ENCODE measurements around the gene MAPRE3.
"Not testable (repeated sequence)": the region's sequence is repeated elsewhere in the genome, so short reads cannot be mapped to it uniquely, and the experiment has no call there.

Gene MAPRE3

DNA sequence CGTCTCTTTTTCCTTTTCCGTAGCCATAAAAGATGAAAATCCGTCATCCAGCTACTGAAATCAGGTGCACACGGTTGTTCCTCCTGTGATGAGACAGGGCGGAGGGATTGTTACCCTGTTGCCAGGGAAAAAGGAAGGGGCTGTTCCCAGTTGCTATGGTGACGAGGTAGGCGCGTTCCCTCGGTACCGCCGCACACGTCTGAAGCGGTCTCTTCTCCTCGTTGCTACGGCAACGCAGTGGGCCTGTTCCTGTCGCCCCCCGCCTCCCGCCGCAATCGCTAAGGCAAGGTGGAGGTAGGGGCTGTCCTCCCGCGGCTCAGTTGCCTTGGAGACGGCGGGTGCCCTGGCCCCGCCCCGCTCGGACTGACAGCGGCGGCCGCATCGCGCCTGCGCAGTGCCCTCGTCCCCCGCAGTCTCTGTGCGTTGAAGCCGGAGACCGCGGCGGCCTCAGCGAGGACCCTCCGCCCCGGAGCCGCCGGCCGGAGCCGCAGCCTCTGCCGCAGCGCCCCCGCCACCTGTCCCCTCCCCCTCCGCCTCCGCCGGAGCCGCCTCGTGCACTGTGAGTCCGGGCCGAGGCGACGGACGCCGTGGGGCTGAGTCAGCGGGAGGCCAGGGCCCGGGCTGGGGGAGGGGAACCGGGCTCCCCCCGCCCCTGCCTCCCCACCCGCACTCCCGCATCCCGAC is at the start of gene MAPRE3:
TSS of gene MAPRE3 (plus strand) at position 394 of the 684 bp plus-strand sequence. CDS start 51,582 bp downstream, outside the sequence.
- in situ Hi-C loops (cut with HindIII; ENCODE audit: low pct_ligation_motif_present, low sequenced_read_pairs) = no loop called here
- no peak within 1 kb of the TSS for H3K27ac ChIP-seq

DNA sequence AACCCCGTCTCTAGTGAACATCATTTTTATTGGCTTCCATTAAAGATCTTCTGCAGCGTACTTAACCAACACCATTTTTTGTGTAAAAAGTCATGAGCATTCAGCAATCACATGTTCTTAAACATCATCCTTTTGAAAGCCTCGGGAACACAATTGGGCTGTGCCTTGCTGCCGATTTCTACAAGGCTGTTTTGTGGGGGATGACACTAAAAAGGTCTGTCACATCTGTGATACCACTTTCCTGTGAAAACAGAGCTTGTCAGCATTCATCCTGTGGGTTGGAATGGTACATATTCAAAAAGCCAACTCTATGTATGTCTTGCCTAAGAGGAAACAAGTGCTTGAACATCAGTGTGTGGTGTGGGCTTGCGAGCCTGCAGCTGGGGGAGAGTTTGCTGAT is 49.1 kb upstream of the MAPRE3 start:
- DNase-seq = no peak
- TF ChIP-seq, protein P1, sequence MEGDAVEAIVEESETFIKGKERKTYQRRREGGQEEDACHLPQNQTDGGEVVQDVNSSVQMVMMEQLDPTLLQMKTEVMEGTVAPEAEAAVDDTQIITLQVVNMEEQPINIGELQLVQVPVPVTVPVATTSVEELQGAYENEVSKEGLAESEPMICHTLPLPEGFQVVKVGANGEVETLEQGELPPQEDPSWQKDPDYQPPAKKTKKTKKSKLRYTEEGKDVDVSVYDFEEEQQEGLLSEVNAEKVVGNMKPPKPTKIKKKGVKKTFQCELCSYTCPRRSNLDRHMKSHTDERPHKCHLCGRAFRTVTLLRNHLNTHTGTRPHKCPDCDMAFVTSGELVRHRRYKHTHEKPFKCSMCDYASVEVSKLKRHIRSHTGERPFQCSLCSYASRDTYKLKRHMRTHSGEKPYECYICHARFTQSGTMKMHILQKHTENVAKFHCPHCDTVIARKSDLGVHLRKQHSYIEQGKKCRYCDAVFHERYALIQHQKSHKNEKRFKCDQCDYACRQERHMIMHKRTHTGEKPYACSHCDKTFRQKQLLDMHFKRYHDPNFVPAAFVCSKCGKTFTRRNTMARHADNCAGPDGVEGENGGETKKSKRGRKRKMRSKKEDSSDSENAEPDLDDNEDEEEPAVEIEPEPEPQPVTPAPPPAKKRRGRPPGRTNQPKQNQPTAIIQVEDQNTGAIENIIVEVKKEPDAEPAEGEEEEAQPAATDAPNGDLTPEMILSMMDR (IDR thresholded peaks at IDR 0.05; ENCODE audit: low read depth, low read length, missing control alignments) = no peak
- H3K27me3 ChIP-seq (replicated peaks) = peaks cover 3% of the 10 kb centered on the region
- no peaks in the 10 kb centered on the region for H3K36me3 ChIP-seq (replicated peaks)
- H3K4me3 ChIP-seq (ENCODE audit: low read depth, low read length) = no peak overlapping the region
- in situ Hi-C loops (cut with HindIII; ENCODE audit: low pct_ligation_motif_present, low sequenced_read_pairs) = no loop called here
- no peak overlapping the region for H3K27ac ChIP-seq

More for the DNA sequence above, at the start of gene MAPRE3:
- no peaks in the 10 kb centered on the region for H3K36me3 ChIP-seq (replicated peaks)
- TF ChIP-seq, protein P1 (IDR thresholded peaks at IDR 0.05; ENCODE audit: low read depth, low read length, missing control alignments) = no peak
- DNase-seq = peak; percentile 52
- peak within 1 kb of the TSS; percentile 70 for H3K4me3 ChIP-seq (ENCODE audit: low read depth, low read length)
- H3K27me3 ChIP-seq (replicated peaks) = peaks cover 12% of the 10 kb centered on the region

DNA sequence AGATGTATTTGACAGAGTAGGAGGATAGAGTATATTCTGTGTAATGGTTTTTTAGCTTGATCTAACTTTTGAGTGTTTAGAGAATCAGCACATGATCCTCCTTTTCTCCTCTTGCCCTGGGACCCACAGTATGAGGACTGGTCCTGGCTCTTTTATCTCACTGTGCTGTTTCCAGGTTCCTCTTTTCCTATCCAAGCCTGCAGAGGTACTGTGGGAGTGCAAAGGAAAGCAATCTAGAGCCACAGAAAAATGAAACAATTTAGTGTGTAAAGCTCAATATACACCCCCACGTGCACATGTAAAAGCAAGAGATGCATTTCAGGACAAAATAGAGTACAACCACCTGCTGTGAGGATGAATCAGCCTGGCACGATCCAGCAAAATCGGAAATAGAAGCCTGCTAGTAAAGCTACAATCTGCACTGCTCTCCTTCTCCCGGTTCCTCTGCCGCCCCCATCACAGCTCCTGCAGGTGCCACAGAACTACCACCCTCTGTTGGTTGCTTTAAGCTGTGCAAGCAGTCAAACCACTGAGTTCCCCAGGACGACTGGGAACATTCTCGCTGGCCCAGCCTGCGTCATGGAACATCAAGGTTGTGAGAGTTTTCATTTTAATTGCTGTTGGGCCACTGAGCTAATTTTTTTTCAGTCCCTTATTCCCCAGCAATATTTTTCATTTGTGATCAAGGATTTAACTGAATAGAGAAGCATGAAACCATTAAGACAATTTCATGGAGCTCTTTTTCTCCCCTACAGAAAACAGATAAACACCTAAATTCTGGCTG is 47.8 kb upstream of the MAPRE3 start:
- Histone ChIP-seq H3K27me3 (replicated peaks) (no peaks in the 10 kb centered on the region), H3K27ac (no peak overlapping the region), H3K4me3 (ENCODE audit: low read depth, low read length) (no peak overlapping the region), H3K36me3 (replicated peaks) (no peaks in the 10 kb centered on the region)
- DNase-seq = peak; percentile 32
- in situ Hi-C loops (cut with HindIII; ENCODE audit: low pct_ligation_motif_present, low sequenced_read_pairs) = no loop called here
- TF ChIP-seq, protein P1 (IDR thresholded peaks at IDR 0.05; ENCODE audit: low read depth, low read length, missing control alignments) = peak; percentile 76

DNA sequence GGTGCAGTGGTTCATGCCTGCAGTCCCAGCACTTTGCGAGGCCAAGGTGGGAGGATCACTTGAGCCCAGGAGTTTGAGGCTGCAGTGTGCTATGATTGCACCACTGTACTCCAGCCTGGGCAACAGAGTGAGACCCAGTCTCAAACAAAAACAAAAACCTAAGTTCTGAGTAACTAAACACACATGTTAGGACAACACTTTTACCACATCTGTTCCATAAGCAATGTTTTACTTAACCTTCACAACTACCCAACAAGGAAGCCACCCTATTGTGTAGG is 47.3 kb upstream of the MAPRE3 start:
- H3K36me3 ChIP-seq (replicated peaks); H3K27me3 ChIP-seq (replicated peaks); in situ Hi-C loops (cut with HindIII; ENCODE audit: low pct_ligation_motif_present, low sequenced_read_pairs); H3K27ac ChIP-seq; DNase-seq; H3K4me3 ChIP-seq (ENCODE audit: low read depth, low read length): not testable (repeated sequence)

DNA sequence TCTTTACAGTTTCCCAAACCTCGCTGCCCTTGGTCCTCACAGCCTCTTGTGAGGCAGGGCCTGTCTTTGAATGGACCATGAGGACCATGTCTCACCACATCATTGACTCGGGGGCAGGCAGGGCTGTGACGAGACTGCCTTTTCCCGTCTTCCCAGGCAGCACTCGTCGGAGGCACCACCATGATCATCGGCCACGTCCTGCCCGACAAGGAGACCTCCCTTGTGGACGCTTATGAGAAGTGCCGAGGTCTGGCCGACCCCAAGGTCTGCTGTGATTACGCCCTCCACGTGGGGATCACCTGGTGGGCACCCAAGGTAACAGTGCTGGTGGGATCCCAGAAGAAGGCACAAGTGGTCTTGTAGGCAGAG is 45.7 kb upstream of the MAPRE3 start:
- no peaks in the 10 kb centered on the region for H3K36me3 ChIP-seq (replicated peaks)
- H3K27me3 ChIP-seq (replicated peaks) = no peaks in the 10 kb centered on the region
- in situ Hi-C loops (cut with HindIII; ENCODE audit: low pct_ligation_motif_present, low sequenced_read_pairs) = no loop called here
- DNase-seq = no peak
- H3K27ac ChIP-seq = no peak overlapping the region
- TF ChIP-seq, protein P1 (IDR thresholded peaks at IDR 0.05; ENCODE audit: low read depth, low read length, missing control alignments) = no peak
- no peak overlapping the region for H3K4me3 ChIP-seq (ENCODE audit: low read depth, low read length)

DNA sequence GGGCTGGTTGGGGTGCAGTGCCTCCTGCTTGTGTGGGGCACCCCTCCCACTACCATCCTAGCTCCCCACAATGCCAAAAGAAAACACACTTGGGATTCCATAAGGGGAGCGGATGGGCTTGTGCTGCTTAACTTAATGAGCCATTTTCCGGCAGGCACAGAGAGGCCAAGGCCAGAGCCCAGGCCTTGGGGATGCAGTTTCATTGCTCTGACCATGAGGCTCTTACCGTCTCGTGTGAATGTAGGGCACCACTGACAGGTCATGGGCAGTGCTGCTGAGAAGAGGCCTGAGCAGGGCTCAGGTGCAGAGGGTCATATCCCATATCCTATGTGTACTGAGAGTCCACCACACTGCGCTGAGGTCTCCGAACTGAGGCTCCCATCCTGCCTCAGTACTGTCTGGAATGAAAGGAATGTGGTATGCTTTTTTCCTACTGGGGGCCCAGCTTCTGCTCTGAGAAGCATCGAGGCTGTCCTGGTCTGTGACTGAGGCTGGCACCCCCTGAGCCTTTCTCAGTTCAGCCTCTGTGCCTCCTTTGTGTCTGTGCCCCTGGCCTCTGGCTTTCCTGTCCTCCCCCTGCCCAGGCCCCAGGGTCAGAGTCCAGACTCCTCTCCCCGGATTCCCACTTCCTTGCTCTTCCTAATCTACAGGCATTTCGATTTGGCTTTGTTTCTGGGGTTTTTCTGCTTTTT is 45.2 kb upstream of the MAPRE3 start:
- H3K27me3 ChIP-seq (replicated peaks) = no peaks in the 10 kb centered on the region
- H3K27ac ChIP-seq = no peak overlapping the region
- no peaks in the 10 kb centered on the region for H3K36me3 ChIP-seq (replicated peaks)
- in situ Hi-C loops (cut with HindIII; ENCODE audit: low pct_ligation_motif_present, low sequenced_read_pairs) = no loop called here
- TF ChIP-seq, protein P1 (IDR thresholded peaks at IDR 0.05; ENCODE audit: low read depth, low read length, missing control alignments) = no peak
- H3K4me3 ChIP-seq (ENCODE audit: low read depth, low read length) = no peak overlapping the region
- DNase-seq = peak; percentile 2

Measured in brain microvascular endothelial cell (primary cell).